K562 (cell line): Measurements from ENCODE around the gene PDCD1LG2. TPM values are rescaled to one million over a fixed set of nuclear protein-coding genes. Genes with fewer than 3 reads are reported as not detected.

Experiments
- ATAC-seq: fragments of 200-7000 bp; cut with Tn5 transposase; 3 replicates; pipeline ENCODE4 v1.9.1; 2020; ENCODE audit warnings: moderate library complexity
- BruUV-seq: library from RNA; stranded (reverse); fragments of 400-500 nt; replicated peaks from 2 replicates; lab custom pipeline; 2021; lab: Mats Ljungman, UMichigan
- CTCF ChIA-PET: fragments of 300-600 bp; formaldehyde crosslinking; extraction: SDS; loops from one replicate; lab custom pipeline; 2021; ENCODE audit warnings: low intra/inter-chr PET ratio; lab: Yijun Ruan, JAX
- POLR2A ChIA-PET: fragments of 300-600, 350-650 bp; sonication (Branson Sonifier 250); formaldehyde crosslinking; extraction: SDS; loops from one replicate; lab custom pipeline; 2021; ENCODE audit warnings: antibody characterized with exemption, inconsistent platforms; lab: Yijun Ruan, JAX
- DNase-seq, 4 experiments: peaks; one replicate each; pipeline versions ENCODE4 v3.0.0 to v3.0.0-alpha.2; 2011 to 2018; ENCODE audit warnings: low spot score in 3 of 4, mixed read lengths in 3 of 4; ENCODE audit errors: extremely low read depth in 1 of 4
- FAIRE-seq: peaks from 2 replicates; lab custom pipeline; 2011; peaks lifted over from hg19 to GRCh38; lab: Jason Lieb, UNC
- H2AFZ ChIP-seq: 2 replicates; pipeline ENCODE4 v1.6.0; 2011; ENCODE audit warnings: low read depth, low read length, control low read depth, inconsistent platforms
- H3K27ac ChIP-seq: fragments of 200-600 bp; 3 replicates; pipeline ENCODE4 v1.8.0; 2011; ENCODE audit warnings: low read depth, mild to moderate bottlenecking, control low read depth, inconsistent platforms, low read length, moderate library complexity, mixed read lengths; ENCODE audit errors: extremely low read depth
- H3K27me3 ChIP-seq, 2 experiments: fragments of 300-600 bp in 1 of 2; 2 replicates in 1 of 2; 3 replicates in 1 of 2; pipeline versions ENCODE4 v1.6.0 to v1.8.0; 2011; ENCODE audit warnings: inconsistent platforms in 2 of 2, low read length in 2 of 2, mild to moderate bottlenecking in 1 of 2, mixed read lengths in 1 of 2, moderate library complexity in 1 of 2; ENCODE audit not compliant: control insufficient read depth in 2 of 2, insufficient read depth in 2 of 2
- H3K36me3 ChIP-seq: fragments of 300-600 bp; 3 replicates; pipeline ENCODE4 v1.8.0; 2011; ENCODE audit warnings: mild to moderate bottlenecking, low read length, inconsistent platforms; ENCODE audit not compliant: control insufficient read depth, insufficient read depth
- H3K4me1 ChIP-seq, 2 experiments: fragments of 200-600 bp in 1 of 2; replicated peaks in 1 of 2; 2 replicates in 1 of 2; 3 replicates in 1 of 2; pipeline versions ENCODE4 v1.5.1 to v1.8.0; 2011; ENCODE audit warnings: inconsistent platforms in 2 of 2, low read length in 2 of 2, mild to moderate bottlenecking in 1 of 2, mixed read lengths in 1 of 2, moderate library complexity in 1 of 2; ENCODE audit not compliant: control insufficient read depth in 2 of 2, insufficient read depth in 2 of 2
- H3K4me2 ChIP-seq: 2 replicates; pipeline ENCODE4 v1.6.1; 2011; ENCODE audit warnings: low read length, control low read depth, inconsistent platforms, mixed read lengths; ENCODE audit not compliant: insufficient read depth
- H3K4me3 ChIP-seq: fragments of 200-600 bp; sonication (generic), shearing (Covaris generic); 2 replicates; pipeline ENCODE4 v1.5.1; 2016; ENCODE audit warnings: control low read depth, inconsistent platforms
- H3K79me2 ChIP-seq: fragments of 200-600 bp; 3 replicates; pipeline ENCODE4 v1.8.0; 2011; ENCODE audit warnings: low read length, inconsistent platforms; ENCODE audit not compliant: control insufficient read depth, insufficient read depth
- H3K9ac ChIP-seq, 2 experiments: 2 replicates each; pipeline versions ENCODE4 v1.6.0 to v1.6.1; 2011; ENCODE audit warnings: low read depth in 2 of 2, low read length in 2 of 2, control low read depth in 1 of 2, inconsistent platforms in 1 of 2, mild to moderate bottlenecking in 1 of 2, mixed read lengths in 1 of 2; ENCODE audit not compliant: insufficient read depth in 1 of 2
- H3K9me1 ChIP-seq: one replicate; pipeline ENCODE4 v1.6.0; 2011; ENCODE audit warnings: inconsistent platforms, mild to moderate bottlenecking, low read length, moderate library complexity; ENCODE audit not compliant: control insufficient read depth, insufficient read depth
- H3K9me3 ChIP-seq: replicated peaks from 2 replicates; pipeline ENCODE4 v1.5.1; 2011; ENCODE audit warnings: low read depth, low read length, inconsistent platforms; ENCODE audit not compliant: control insufficient read depth, insufficient read depth
- H4K20me1 ChIP-seq: replicated peaks from 2 replicates; pipeline ENCODE4 v1.6.1; 2011; ENCODE audit warnings: low read length, inconsistent platforms, mixed read lengths; ENCODE audit not compliant: control insufficient read depth, insufficient read depth
- CBX1 ChIP-seq: sonication (generic); IDR thresholded peaks from 2 replicates; pipeline ENCODE4 v1.6.1; 2016; ENCODE audit warnings: antibody characterized with exemption, low read depth, mild to moderate bottlenecking
- CEBPG ChIP-seq, 3 experiments: fragments of 200-800 bp in 1 of 3; sonication (Bioruptor generic) in 1 of 3; sonication (generic) in 1 of 3; formaldehyde crosslinking in 1 of 3; IDR thresholded peaks in 2 of 3; conservative IDR thresholded peaks in 1 of 3; 2 replicates each; pipeline versions ENCODE4 v1.6.1 to v1.8.0; 2016 to 2022; ENCODE audit warnings: missing compliant biosample characterization in 2 of 3, missing genetic modification characterization in 2 of 3, mild to moderate bottlenecking in 1 of 3, missing genetic modification reagents in 1 of 3
- DDX20 ChIP-seq: fragments of 450-650 bp; IDR thresholded peaks from 2 replicates; pipeline ENCODE4 v1.6.1; 2016; ENCODE audit warnings: missing genetic modification characterization, low read depth, mild to moderate bottlenecking, missing compliant biosample characterization, moderate library complexity
- EP400 ChIP-seq: fragments of 450-650 bp; IDR thresholded peaks from 2 replicates; pipeline ENCODE4 v1.6.1; 2017; ENCODE audit warnings: antibody characterized with exemption, mild to moderate bottlenecking, moderate library complexity
- FOXJ2 ChIP-seq: fragments of 200-800 bp; sonication (Bioruptor generic); IDR thresholded peaks from 2 replicates; pipeline ENCODE4 v1.6.1; 2016; ENCODE audit warnings: missing genetic modification characterization, missing compliant biosample characterization
- POLR3G ChIP-seq: IDR thresholded peaks from 2 replicates; pipeline ENCODE4 v1.6.1; 2011; ENCODE audit not compliant: insufficient read length, insufficient replicate concordance; ENCODE audit errors: extremely low read depth
- SLC30A9 ChIP-seq: fragments of 250-450 bp; sonication (Bioruptor Pico); IDR thresholded peaks from 2 replicates; pipeline ENCODE4 v1.8.0; 2022; ENCODE audit warnings: mild to moderate bottlenecking, moderate library complexity
- ZNF184 ChIP-seq: sonication (generic); formaldehyde crosslinking; IDR thresholded peaks from 2 replicates; pipeline ENCODE4 v1.5.0; 2020; ENCODE audit warnings: missing genetic modification reagents
- ZNF408 ChIP-seq: fragments of 250-450 bp; sonication (Bioruptor Pico); IDR thresholded peaks from 2 replicates; pipeline ENCODE4 v1.4.0; 2020; ENCODE audit warnings: low read depth, mild to moderate bottlenecking, moderate library complexity
- ZNF431 ChIP-seq: sonication (generic); formaldehyde crosslinking; IDR thresholded peaks from 2 replicates; pipeline ENCODE4 v1.8.0; 2022; ENCODE audit warnings: mild to moderate bottlenecking, missing genetic modification reagents
- ZNF707 ChIP-seq: fragments of 250-450 bp; sonication (Bioruptor Pico); conservative IDR thresholded peaks from 2 replicates; pipeline ENCODE4 v1.8.0; 2022; ENCODE audit warnings: inconsistent platforms, mild to moderate bottlenecking, moderate library complexity
- ZNF830 ChIP-seq: fragments of 250-450 bp; sonication (Bioruptor Pico); IDR thresholded peaks from 2 replicates; pipeline ENCODE4 v1.5.0; 2021; ENCODE audit warnings: mild to moderate bottlenecking
- WGBS: fragments of 100-300 bp; shearing (Covaris generic); methylation state at CpG from one replicate; pipeline ENCODE4 v1.1.6; 2016; ENCODE audit warnings: low coverage, mixed read lengths; ENCODE audit not compliant: insufficient coverage; ENCODE audit errors: missing lambda C conversion rate; 5-methylcytosine and 5-hydroxymethylcytosine counted together
- in situ Hi-C: fragments of 300-500 bp; cut with MboI; formaldehyde crosslinking; loops from 4 replicates; pipeline ENCODE4 v1.15.0; 2018; ENCODE audit warnings: inconsistent platforms, mixed read lengths
- intact Hi-C: fragments of 100-400 bp; cut with micrococcal nuclease; formaldehyde crosslinking; loops from 2 replicates; pipeline ENCODE4 v1.14.2; 2022
- polyA plus RNA-seq, 8 experiments: library from polyadenylated mRNA; depleted of rRNA in 4 of 8; stranded (reverse) in 5 of 8; unstranded in 3 of 8; fragments of >200 nt; fragmentation: Nextera tagmentation in 2 of 8; fragmentation: Illumina TruSeq in 1 of 8; extraction: Ambion mirVana in 2 of 8; extraction: Trizol in 1 of 8; gene quantifications; 2 replicates each; pipeline versions ENCODE4 v1.2.1 to v1.2.3, GENCODE V29; 2011 to 2014; ENCODE audit warnings: inconsistent platforms in 1 of 8, missing spikeins in 1 of 8
- total RNA-seq, 7 experiments: library from RNA; depleted of rRNA in 6 of 7; stranded (reverse); fragments of >200 nt in 6 of 7; fragmentation: Illumina TruSeq in 2 of 7; extraction: Trizol in 2 of 7; gene quantifications; 2 replicates each; pipeline versions ENCODE4 v1.2.1 to v1.2.3, GENCODE V29; 2011 to 2021; ENCODE audit warnings: low replicate concordance in 1 of 7
- TF ChIP-seq, protein P1 (sequence below): IDR thresholded peaks from 2 replicates; pipeline ENCODE4 v1.6.1; 2014; ENCODE audit warnings: antibody characterized with exemption

The PDCD1LG2 gene
- total and polyA plus RNA-seq, 9 of the 15 experiments (the other 6 are each of a cell fraction or from before 2014, with no cell fraction given), result not detected

DNA sequence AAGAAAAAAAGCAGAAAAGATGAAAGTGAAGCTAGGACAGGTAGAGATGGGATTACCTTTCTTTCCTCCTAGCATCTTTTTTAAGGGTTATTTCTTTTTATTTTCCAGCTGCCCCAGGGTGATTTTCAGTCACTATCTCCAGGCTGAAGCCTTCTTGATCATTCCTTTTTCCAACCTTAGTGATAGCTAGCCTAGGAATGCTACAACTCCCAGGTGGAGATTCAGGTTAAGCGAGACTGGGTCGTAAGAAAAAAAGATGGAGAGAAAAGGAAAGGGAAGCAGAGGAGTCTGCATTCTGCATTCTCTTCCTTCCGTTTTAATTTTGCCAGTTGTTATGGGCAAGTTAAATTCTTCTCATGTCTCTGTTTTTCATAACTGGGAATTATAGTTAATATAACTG lies 81.9 kb downstream of the PDCD1LG2 start:
- intact Hi-C loops, result loop anchor here (10.0 kb wide), 1 partner anchor 837 kb away; no protein-coding TSS in a partner anchor
- 8% methylated on average over 3 of the region's 3 CpGs for WGBS
- DNase-seq, result no peak

DNA sequence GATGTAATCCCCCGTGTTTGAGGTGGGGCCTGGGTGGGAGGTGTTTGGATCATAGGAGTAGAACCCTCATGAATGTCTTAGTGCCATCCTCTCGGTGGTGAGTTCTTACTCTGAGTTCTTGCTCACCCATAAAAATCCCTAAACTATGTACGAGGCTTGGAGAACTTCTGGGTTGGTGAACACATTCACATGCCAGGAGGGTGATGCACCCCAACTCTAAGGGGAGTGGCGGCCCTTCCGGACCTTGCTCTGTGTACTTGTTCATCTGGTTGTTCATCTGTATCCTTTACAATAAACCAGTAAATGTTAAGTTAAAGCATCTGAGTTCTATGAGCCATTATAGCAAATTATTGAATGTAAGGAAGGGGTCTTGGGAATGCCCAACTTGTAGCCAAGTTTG lies 82.6 kb downstream of the PDCD1LG2 start:
- Histone ChIP-seq H3K27ac (no peak overlapping the region), H3K9me3 (no peaks in the 10 kb centered on the region), H3K9ac (no peak overlapping the region), H3K4me3 (no peak overlapping the region), H3K4me2 (no peak overlapping the region), H3K9me1 (no peaks in the 10 kb centered on the region), H3K4me1 (no peaks in the 10 kb centered on the region), H3K79me2 (no peaks in the 10 kb centered on the region), H2AFZ (no peak overlapping the region), H3K27me3 (no peaks in the 10 kb centered on the region), H4K20me1 (no peaks in the 10 kb centered on the region), H3K36me3 (no peaks in the 10 kb centered on the region)
- DNase-seq (no peak), FAIRE-seq (no peak), ATAC-seq (no peak)
- 11% methylated on average over 5 of the region's 5 CpGs for whole genome bisulfite sequencing
- BruUV-seq, result no TSS peak
- TF ChIP-seq ZNF184 (CRISPR knock-in tag) (no peak), POLR3G (no peak), FOXJ2 (tag) (no peak), EP400 (no peak), ZNF408 (CRISPR knock-in tag) (no peak), CBX1 (no peak)
- TF ChIP-seq, protein P1, sequence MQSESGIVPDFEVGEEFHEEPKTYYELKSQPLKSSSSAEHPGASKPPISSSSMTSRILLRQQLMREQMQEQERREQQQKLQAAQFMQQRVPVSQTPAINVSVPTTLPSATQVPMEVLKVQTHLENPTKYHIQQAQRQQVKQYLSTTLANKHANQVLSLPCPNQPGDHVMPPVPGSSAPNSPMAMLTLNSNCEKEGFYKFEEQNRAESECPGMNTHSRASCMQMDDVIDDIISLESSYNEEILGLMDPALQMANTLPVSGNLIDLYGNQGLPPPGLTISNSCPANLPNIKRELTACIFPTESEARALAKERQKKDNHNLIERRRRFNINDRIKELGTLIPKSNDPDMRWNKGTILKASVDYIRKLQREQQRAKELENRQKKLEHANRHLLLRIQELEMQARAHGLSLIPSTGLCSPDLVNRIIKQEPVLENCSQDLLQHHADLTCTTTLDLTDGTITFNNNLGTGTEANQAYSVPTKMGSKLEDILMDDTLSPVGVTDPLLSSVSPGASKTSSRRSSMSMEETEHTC, result no peak
- intact Hi-C loops, result loop anchor here (10.0 kb wide), 1 partner anchor 838 kb away; no protein-coding TSS in a partner anchor
- ChIA-PET POLR2A (no interaction called here), CTCF (no interaction called here)
- in situ Hi-C loops, result loop anchor here (5.0 to 25.0 kb wide), 3 partner anchors 151 to 838 kb away; partner anchors contain the start of gene INSL6

More for the DNA sequence above, 81.9 kb downstream of the PDCD1LG2 start:
- no peaks in the 10 kb centered on the region for H3K9me3 ChIP-seq
- H3K9ac ChIP-seq, result no peak overlapping the region
- no peak overlapping the region for H3K27ac ChIP-seq
- H3K9me1 ChIP-seq, result no peaks in the 10 kb centered on the region
- H2AFZ ChIP-seq, result no peak overlapping the region
- H3K4me3 ChIP-seq, result no peak overlapping the region
- in situ Hi-C loops, result loop anchor here (5.0 to 25.0 kb wide), 3 partner anchors 150 to 837 kb away; partner anchors contain the start of gene INSL6
- no peaks in the 10 kb centered on the region for H3K36me3 ChIP-seq
- ChIA-PET POLR2A (no interaction called here), CTCF (no interaction called here)
- no TSS peak for BruUV-seq
- no peak for FAIRE-seq
- ATAC-seq, result no peak
- no peaks in the 10 kb centered on the region for H4K20me1 ChIP-seq
- TF ChIP-seq ZNF830 (CRISPR knock-in tag) (no peak), ZNF431 (CRISPR knock-in tag) (no peak), CEBPG (CRISPR knock-in tag; IDR thresholded peaks at IDR 0.05) (no peak), CEBPG (tag; conservative IDR thresholded peaks at IDR 0.05 in 1 of 2, IDR thresholded peaks at IDR 0.05 in 1 of 2) (no peak), SLC30A9 (CRISPR knock-in tag) (no peak), DDX20 (tag) (no peak), ZNF707 (no peak)
- no peaks in the 10 kb centered on the region for H3K79me2 ChIP-seq
- H3K27me3 ChIP-seq, result no peaks in the 10 kb centered on the region
- no peaks in the 10 kb centered on the region for H3K4me1 ChIP-seq
- no peak overlapping the region for H3K4me2 ChIP-seq
